HG03571 (cell line): ENCODE measurements around the gene ACADSB.

ENCODE experiments used
- ATAC-seq: cut with Tn5 transposase; IDR thresholded peaks from one replicate; pipeline ENCODE4 v1.9.1; 2021; ENCODE audit not compliant: unreplicated experiment

Gene ACADSB

GRCh38 chr10:123001370-123001769, 7.4 kb upstream of the ACADSB start:
- no peak for ATAC-seq

GRCh38 chr10:123004298-123004697, 4.5 kb upstream of the ACADSB start:
- ATAC-seq: no peak

- peak; percentile 44 for ATAC-seq
These were observed 1.1 kb upstream of the ACADSB start for GRCh38 chr10:123007558-123008354.

- ATAC-seq: no peak
These were observed 457 bp downstream of the ACADSB start for GRCh38 chr10:123009105-123009820.

- no peak for ATAC-seq
These were observed 3.2 kb downstream of the ACADSB start for GRCh38 chr10:123011987-123012386.

GRCh38 chr10:123013456-123014419, 4.9 kb downstream of the ACADSB start:
- ATAC-seq: no peak

GRCh38 chr10:123014772-123015171, 6.0 kb downstream of the ACADSB start:
- ATAC-seq: no peak

- ATAC-seq: no peak
These were observed 7.4 kb downstream of the ACADSB start for GRCh38 chr10:123016228-123016627.

GRCh38 chr10:123017421-123018165, 8.8 kb downstream of the ACADSB start:
- ATAC-seq: no peak

GRCh38 chr10:123018531-123018930, 9.7 kb downstream of the ACADSB start:
- no peak for ATAC-seq

- no peak for ATAC-seq
These were observed 10.5 kb downstream of the ACADSB start for GRCh38 chr10:123019264-123019663.

GRCh38 chr10:123019941-123020703, 11.3 kb downstream of the ACADSB start:
- no peak for ATAC-seq

- ATAC-seq: no peak
These were observed 12.7 kb downstream of the ACADSB start for GRCh38 chr10:123021517-123021916.

GRCh38 chr10:123024540-123024939, 15.7 kb downstream of the ACADSB start:
- ATAC-seq: no peak

- ATAC-seq: no peak
These were observed 17.5 kb downstream of the ACADSB start for GRCh38 chr10:123026302-123026701.

- no peak for ATAC-seq
These were observed 19.1 kb downstream of the ACADSB start for GRCh38 chr10:123027861-123028260.

- ATAC-seq: no peak
These were observed 22.3 kb downstream of the ACADSB start for GRCh38 chr10:123031124-123031523.

- ATAC-seq: no peak
These were observed 25.5 kb downstream of the ACADSB start for GRCh38 chr10:123034332-123034731.

- ATAC-seq: no peak
These were observed 26.8 kb downstream of the ACADSB start for GRCh38 chr10:123035467-123036086.
